HepG2 (cell line): ENCODE results near the gene LTBR. TPM values are rescaled to one million over a fixed set of nuclear protein-coding genes. Genes with fewer than 3 reads are reported as not detected.

Source experiments
- CAMTA2 ChIP-seq: sonication (generic); formaldehyde crosslinking; IDR thresholded peaks from 2 replicates; pipeline ENCODE4 v1.4.0; 2020; ENCODE audit warnings: mild to moderate bottlenecking, missing genetic modification reagents, borderline replicate concordance
- CCDC6 ChIP-seq: sonication (generic); formaldehyde crosslinking; IDR thresholded peaks from 2 replicates; pipeline ENCODE4 v1.8.1; 2022; ENCODE audit warnings: mild to moderate bottlenecking, missing genetic modification reagents, moderate library complexity
- CENPBD1 ChIP-seq: sonication (generic); formaldehyde crosslinking; IDR thresholded peaks from 2 replicates; pipeline ENCODE4 v1.8.0; 2022; ENCODE audit warnings: missing genetic modification reagents, low read depth, mild to moderate bottlenecking, borderline replicate concordance
- GFI1 ChIP-seq: sonication (generic); formaldehyde crosslinking; IDR thresholded peaks from 2 replicates; pipeline ENCODE4 v1.5.0; 2020; ENCODE audit warnings: missing genetic modification reagents, mild to moderate bottlenecking, borderline replicate concordance
- HIVEP1 ChIP-seq: sonication (generic); formaldehyde crosslinking; IDR thresholded peaks from 2 replicates; pipeline ENCODE4 v1.4.0; 2020; ENCODE audit warnings: mild to moderate bottlenecking, missing genetic modification reagents
- KIAA2018 ChIP-seq: sonication (generic); formaldehyde crosslinking; IDR thresholded peaks from 2 replicates; pipeline ENCODE4 v1.5.0; 2020; ENCODE audit warnings: mild to moderate bottlenecking, missing genetic modification reagents, borderline replicate concordance
- TGIF2 ChIP-seq: IDR thresholded peaks from 2 replicates; pipeline ENCODE4 v1.6.1; 2016; ENCODE audit warnings: control low read depth, missing compliant biosample characterization
- ZNF44 ChIP-seq: sonication (generic); formaldehyde crosslinking; IDR thresholded peaks from 2 replicates; pipeline ENCODE4 v1.5.1; 2020; ENCODE audit warnings: mild to moderate bottlenecking, missing genetic modification reagents
- ZNF574 ChIP-seq: sonication (generic); formaldehyde crosslinking; IDR thresholded peaks from 2 replicates; pipeline ENCODE4 v1.4.0; 2020; ENCODE audit warnings: missing genetic modification reagents
- ZNF792 ChIP-seq: IDR thresholded peaks from 2 replicates; pipeline ENCODE4 v1.6.1; 2016
- ZSCAN20 ChIP-seq: sonication (generic); formaldehyde crosslinking; IDR thresholded peaks from 2 replicates; pipeline ENCODE4 v1.4.0; 2020; ENCODE audit warnings: missing genetic modification reagents, mild to moderate bottlenecking, borderline replicate concordance
- polyA plus RNA-seq, 8 experiments: library from polyadenylated mRNA; depleted of rRNA in 3 of 8; stranded (reverse) in 7 of 8; unstranded in 1 of 8; fragments of >200 nt; fragmentation: Illumina TruSeq in 4 of 8; extraction: Trizol in 4 of 8; gene quantifications; 2 replicates each; pipeline versions ENCODE4 v1.2.1 to v1.2.3, GENCODE V29; 2011 to 2016; ENCODE audit warnings: low read depth in 4 of 8, missing spikeins in 1 of 8, mixed read lengths in 1 of 8; ENCODE audit not compliant: insufficient read depth in 1 of 8
- total RNA-seq, 5 experiments: library from RNA; depleted of rRNA; stranded (reverse); fragments of >200 nt; fragmentation: Illumina TruSeq; extraction: Trizol; gene quantifications; 2 replicates each; pipeline ENCODE4 v1.2.3, GENCODE V29; 2016; ENCODE audit warnings: low read depth in 1 of 5
- TF ChIP-seq, protein P1 (sequence below): sonication (generic); formaldehyde crosslinking; IDR thresholded peaks from 2 replicates; pipeline ENCODE4 v1.4.0; 2020; ENCODE audit warnings: missing genetic modification reagents

LTBR gene
- total and polyA plus RNA-seq, 2 of the 13 experiments (the other 11 are each of a cell fraction or from before 2014, with no cell fraction given), result 31.4 to 34.8 TPM

DNA sequence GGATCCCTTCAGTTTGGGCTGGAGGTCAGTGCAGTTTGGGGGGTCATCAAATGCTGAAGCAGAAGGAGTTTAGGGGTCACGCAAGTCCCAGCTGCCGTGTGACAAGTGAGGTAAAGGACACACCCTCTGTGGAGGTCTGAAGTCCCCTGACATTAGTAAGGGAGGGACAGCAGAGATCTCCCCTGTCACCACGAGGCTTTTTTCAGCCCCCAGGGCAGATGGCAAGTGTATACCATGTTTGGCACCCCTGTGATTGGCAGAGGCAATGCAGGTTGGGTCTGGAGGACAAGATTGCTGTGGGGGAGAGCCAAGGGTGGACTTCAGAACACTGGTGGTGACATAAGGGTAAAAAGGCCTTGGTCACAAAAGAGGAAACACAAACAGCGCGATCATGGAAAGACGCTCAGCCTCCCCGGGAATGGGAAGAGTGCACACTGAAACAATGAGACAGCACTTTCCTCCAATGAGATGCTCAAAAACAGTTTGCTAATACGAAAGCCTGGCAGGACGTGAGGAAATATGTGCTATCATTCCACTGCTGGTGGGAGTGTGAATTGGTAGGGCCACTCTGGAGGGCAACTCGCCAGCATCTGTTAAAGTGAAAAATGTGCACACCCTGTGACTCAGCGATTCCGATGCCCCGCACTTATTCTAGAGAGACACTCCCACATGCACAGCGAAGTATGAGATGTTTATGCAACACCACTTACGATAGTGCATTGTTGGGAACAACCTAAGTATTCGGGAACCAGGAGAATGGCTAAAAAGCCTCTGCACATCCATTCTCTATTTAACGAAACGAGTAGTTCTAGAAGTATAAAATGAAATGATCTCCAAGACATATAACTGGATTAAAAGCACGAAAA, 46.4 kb downstream of the LTBR start (continued):
- TF ChIP-seq ZNF574 (CRISPR knock-in tag) (peak; percentile 43; the same call in 1 of the 2 replicates), CAMTA2 (no peak), ZNF792 (0 out of 2 replicates have a peak, but pooled peaks have one; percentile 20), ZSCAN20 (CRISPR knock-in tag) (no peak), KIAA2018 (CRISPR knock-in tag) (no peak), HIVEP1 (no peak), CENPBD1 (CRISPR knock-in tag) (no peak), ZNF44 (CRISPR knock-in tag) (no peak), GFI1 (CRISPR knock-in tag) (no peak), CCDC6 (CRISPR knock-in tag) (0 out of 2 replicates have a peak, but pooled peaks have one; percentile 36), TGIF2 (CRISPR knock-in tag) (no peak)
- TF ChIP-seq, protein P1, sequence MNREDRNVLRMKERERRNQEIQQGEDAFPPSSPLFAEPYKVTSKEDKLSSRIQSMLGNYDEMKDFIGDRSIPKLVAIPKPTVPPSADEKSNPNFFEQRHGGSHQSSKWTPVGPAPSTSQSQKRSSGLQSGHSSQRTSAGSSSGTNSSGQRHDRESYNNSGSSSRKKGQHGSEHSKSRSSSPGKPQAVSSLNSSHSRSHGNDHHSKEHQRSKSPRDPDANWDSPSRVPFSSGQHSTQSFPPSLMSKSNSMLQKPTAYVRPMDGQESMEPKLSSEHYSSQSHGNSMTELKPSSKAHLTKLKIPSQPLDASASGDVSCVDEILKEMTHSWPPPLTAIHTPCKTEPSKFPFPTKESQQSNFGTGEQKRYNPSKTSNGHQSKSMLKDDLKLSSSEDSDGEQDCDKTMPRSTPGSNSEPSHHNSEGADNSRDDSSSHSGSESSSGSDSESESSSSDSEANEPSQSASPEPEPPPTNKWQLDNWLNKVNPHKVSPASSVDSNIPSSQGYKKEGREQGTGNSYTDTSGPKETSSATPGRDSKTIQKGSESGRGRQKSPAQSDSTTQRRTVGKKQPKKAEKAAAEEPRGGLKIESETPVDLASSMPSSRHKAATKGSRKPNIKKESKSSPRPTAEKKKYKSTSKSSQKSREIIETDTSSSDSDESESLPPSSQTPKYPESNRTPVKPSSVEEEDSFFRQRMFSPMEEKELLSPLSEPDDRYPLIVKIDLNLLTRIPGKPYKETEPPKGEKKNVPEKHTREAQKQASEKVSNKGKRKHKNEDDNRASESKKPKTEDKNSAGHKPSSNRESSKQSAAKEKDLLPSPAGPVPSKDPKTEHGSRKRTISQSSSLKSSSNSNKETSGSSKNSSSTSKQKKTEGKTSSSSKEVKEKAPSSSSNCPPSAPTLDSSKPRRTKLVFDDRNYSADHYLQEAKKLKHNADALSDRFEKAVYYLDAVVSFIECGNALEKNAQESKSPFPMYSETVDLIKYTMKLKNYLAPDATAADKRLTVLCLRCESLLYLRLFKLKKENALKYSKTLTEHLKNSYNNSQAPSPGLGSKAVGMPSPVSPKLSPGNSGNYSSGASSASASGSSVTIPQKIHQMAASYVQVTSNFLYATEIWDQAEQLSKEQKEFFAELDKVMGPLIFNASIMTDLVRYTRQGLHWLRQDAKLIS, result no peak
